GM12878 (cell line): ENCODE measurements around the gene DOC2B. TPM values are rescaled to one million over a fixed set of nuclear protein-coding genes. Genes with fewer than 3 reads are reported as not detected.

ENCODE experiments used
- ATAC-seq: fragments of 200-7000 bp; cut with Tn5 transposase; 3 replicates; pipeline ENCODE4 v1.9.1; 2020; ENCODE audit warnings: mild to moderate bottlenecking, moderate library complexity
- BruUV-seq: library from RNA; stranded (reverse); fragments of 400-500 nt; replicated peaks from 2 replicates; lab custom pipeline; 2021; lab: Mats Ljungman, UMichigan
- CTCF ChIA-PET: fragments of 300-600 bp; sonication (Branson Sonifier 250); formaldehyde crosslinking; extraction: SDS; loops from one replicate; lab custom pipeline; 2021; ENCODE audit warnings: inconsistent platforms; lab: Yijun Ruan, JAX
- POLR2A ChIA-PET: fragments of 350-600 bp; formaldehyde crosslinking; extraction: SDS; loops from one replicate; lab custom pipeline; 2021; ENCODE audit warnings: inconsistent platforms; lab: Charles Lee
- RAD21 ChIA-PET: fragments of 300-600 bp; sonication (Branson Sonifier 250); formaldehyde crosslinking; loops from one replicate; lab custom pipeline; 2023; ENCODE audit warnings: antibody characterized with exemption; ENCODE audit not compliant: unreplicated experiment; lab: Charles Lee
- SMC1A ChIA-PET: fragments of 300-600 bp; sonication (Branson Sonifier 250); formaldehyde crosslinking; loops from one replicate; lab custom pipeline; 2023; ENCODE audit not compliant: unreplicated experiment, uncharacterized antibody; lab: Charles Lee
- DNase-seq: peaks from one replicate; pipeline ENCODE4 v3.0.0-alpha.2; 2011; ENCODE audit warnings: low read depth, low spot score
- FAIRE-seq: peaks from 3 replicates; lab custom pipeline; 2011; peaks lifted over from hg19 to GRCh38; lab: Jason Lieb, UNC
- H2AFZ ChIP-seq: 2 replicates; pipeline ENCODE4 v1.6.0; 2011; ENCODE audit warnings: low read depth, low read length, control low read depth; ENCODE audit not compliant: control insufficient read depth
- H3K27ac ChIP-seq: 2 replicates; pipeline ENCODE4 v1.5.1; 2011; ENCODE audit warnings: control low read depth; ENCODE audit not compliant: control insufficient read depth, insufficient read depth
- H3K27me3 ChIP-seq, 2 experiments: replicated peaks in 1 of 2; 2 replicates each; pipeline versions ENCODE4 v1.6.0 to v1.6.1; 2011; ENCODE audit warnings: low read length in 1 of 2; ENCODE audit not compliant: control insufficient read depth in 2 of 2, insufficient read depth in 2 of 2
- H3K36me3 ChIP-seq, 2 experiments: 2 replicates each; pipeline ENCODE4 v1.5.1; 2011; ENCODE audit warnings: low read length in 1 of 2; ENCODE audit not compliant: control insufficient read depth in 2 of 2, insufficient read depth in 2 of 2
- H3K4me1 ChIP-seq: 2 replicates; pipeline ENCODE4 v1.6.1; 2011; ENCODE audit warnings: mild to moderate bottlenecking, low read length, moderate library complexity, mixed read lengths; ENCODE audit not compliant: control insufficient read depth, insufficient read depth
- H3K4me2 ChIP-seq: 2 replicates; pipeline ENCODE4 v1.6.0; 2011; ENCODE audit warnings: control low read depth; ENCODE audit not compliant: control insufficient read depth, insufficient read depth
- H3K4me3 ChIP-seq: fragments of 200-600 bp; sonication (generic); 2 replicates; pipeline ENCODE4 v1.5.1; 2016
- H3K79me2 ChIP-seq: 2 replicates; pipeline ENCODE4 v1.6.0; 2011; ENCODE audit warnings: low read length; ENCODE audit not compliant: control insufficient read depth, insufficient read depth
- H3K9ac ChIP-seq: 2 replicates; pipeline ENCODE4 v1.8.0; 2011; ENCODE audit warnings: low read length, control low read depth, mixed read lengths; ENCODE audit not compliant: control insufficient read depth, insufficient read depth
- H3K9me3 ChIP-seq: replicated peaks from 3 replicates; pipeline ENCODE4 v1.5.1; 2011; ENCODE audit warnings: mild to moderate bottlenecking, low read length; ENCODE audit not compliant: control insufficient read depth, insufficient read depth
- H4K20me1 ChIP-seq: 2 replicates; pipeline ENCODE4 v1.6.0; 2011; ENCODE audit not compliant: control insufficient read depth, insufficient read depth
- ATF2 ChIP-seq: IDR thresholded peaks from 2 replicates; pipeline ENCODE4 v1.6.1; 2012; ENCODE audit warnings: low read length, inconsistent platforms
- BACH1 ChIP-seq: fragments of 450-650 bp; IDR thresholded peaks from 2 replicates; pipeline ENCODE4 v1.6.1; 2017; ENCODE audit warnings: mild to moderate bottlenecking, borderline replicate concordance
- BHLHE40 ChIP-seq, 2 experiments: fragments of 450-650 bp in 1 of 2; IDR thresholded peaks; 2 replicates each; pipeline ENCODE4 v1.6.1; 2011 to 2017; ENCODE audit warnings: low read depth in 2 of 2, borderline replicate concordance in 1 of 2, improper control_type of control experiment in 1 of 2, low read length in 1 of 2, mild to moderate bottlenecking in 1 of 2
- CREM ChIP-seq: IDR thresholded peaks from 2 replicates; pipeline ENCODE4 v1.6.1; 2014; ENCODE audit warnings: antibody characterized with exemption, low read depth
- MTA3 ChIP-seq: IDR thresholded peaks from 2 replicates; pipeline ENCODE4 v1.6.1; 2012; ENCODE audit warnings: low read length, inconsistent platforms, borderline replicate concordance
- NFYA ChIP-seq: IDR thresholded peaks from 2 replicates; pipeline ENCODE4 v1.6.1; 2011; ENCODE audit warnings: low read depth, mild to moderate bottlenecking, low read length, improper control_type of control experiment, borderline replicate concordance
- POU2F2 ChIP-seq: IDR thresholded peaks from 3 replicates; pipeline ENCODE4 v1.6.1; 2011; ENCODE audit warnings: low read depth, mild to moderate bottlenecking, low read length, borderline replicate concordance
- PRDM15 ChIP-seq: fragments of 450-650 bp; formaldehyde crosslinking; IDR thresholded peaks from 2 replicates; pipeline ENCODE4 v1.4.0; 2020; ENCODE audit warnings: mild to moderate bottlenecking, moderate library complexity
- WGBS: methylation state at CpG from one replicate; pipeline ENCODE4 v1.1.6; 2016; ENCODE audit warnings: low lambda C conversion rate; ENCODE audit not compliant: insufficient replicate concordance, insufficient coverage; ENCODE audit errors: missing lambda C conversion rate; 5-methylcytosine and 5-hydroxymethylcytosine counted together
- in situ Hi-C: fragments of 300-500 bp; cut with MboI; formaldehyde crosslinking; loops from 9 replicates; pipeline ENCODE4 v1.14.3; 2018; ENCODE audit warnings: mixed read lengths
- intact Hi-C: fragments of 100-400 bp; cut with micrococcal nuclease; formaldehyde crosslinking; loops from one replicate; pipeline ENCODE4 v1.14.2; 2022; ENCODE audit not compliant: unreplicated experiment
- polyA plus RNA-seq, 11 experiments: library from polyadenylated mRNA; depleted of rRNA in 4 of 11; unstranded in 6 of 11; stranded (reverse) in 5 of 11; fragments of >200 nt; fragmentation: Nextera tagmentation in 4 of 11; fragmentation: Illumina TruSeq in 1 of 11; extraction: Ambion mirVana in 4 of 11; extraction: Trizol in 1 of 11; gene quantifications; 1 replicate in 1 of 11; 2 replicates in 10 of 11; pipeline versions ENCODE4 v1.2.1 to v1.2.3, GENCODE V29; 2011 to 2016; ENCODE audit warnings: inconsistent platforms in 2 of 11, missing spikeins in 2 of 11, low read depth in 1 of 11
- total RNA-seq, 4 experiments: library from RNA; depleted of rRNA in 3 of 4; stranded (reverse); fragments of >200 nt in 3 of 4; fragmentation: Illumina TruSeq in 1 of 4; extraction: Trizol in 1 of 4; gene quantifications; 2 replicates each; pipeline versions ENCODE4 v1.2.1 to v1.2.3, GENCODE V29; 2013 to 2021

The DOC2B gene
- total and polyA plus RNA-seq, 10 of the 15 experiments (the other 5 are each of a cell fraction or from before 2014, with no cell fraction given): not detected

GRCh38 chr17:179781-180380, 1.6 kb downstream of the DOC2B start:
- SMC1A ChIA-PET: no interaction called here
- Histone ChIP-seq H4K20me1 (no peaks in the 10 kb centered on the region), H3K9me3 (no peaks in the 10 kb centered on the region), H3K79me2 (no peaks in the 10 kb centered on the region), H3K4me3 (no peak overlapping the region), H3K36me3 (no peaks in the 10 kb centered on the region), H3K27ac (no peak overlapping the region), H3K27me3 (peaks cover 0 to 5% of the 10 kb centered on the region in 2 experiments; a peak in 3 of 4 replicates), H3K4me2 (no peak overlapping the region), H3K4me1 (no peaks in the 10 kb centered on the region), H3K9ac (no peak overlapping the region), H2AFZ (no peak overlapping the region)
- CTCF ChIA-PET: no interaction called here
- WGBS: 33% methylated on average over 29 of the region's 32 CpGs
- TF ChIP-seq NFYA (no peak), ATF2 (no peak)
- intact Hi-C loops: no loop called here
- RAD21 ChIA-PET: no interaction called here
- DNase-seq (no peak), ATAC-seq (no peak), FAIRE-seq (no peak)
- in situ Hi-C loops: no loop called here
- BruUV-seq: no TSS peak
- POLR2A ChIA-PET: no interaction called here

GRCh38 chr17:179066-179432, 2.4 kb downstream of the DOC2B start:
- H4K20me1 ChIP-seq: no peaks in the 10 kb centered on the region
- no peaks in the 10 kb centered on the region for H3K36me3 ChIP-seq
- no peaks in the 10 kb centered on the region for H3K79me2 ChIP-seq
- ATAC-seq (no peak), FAIRE-seq (no peak), DNase-seq (no peak)
- ChIA-PET RAD21 (no interaction called here), CTCF (no interaction called here), SMC1A (no interaction called here), POLR2A (interaction anchor here (0.6 kb wide), 1 partner anchor 17 kb away, joined by 3 read pairs; no protein-coding TSS in a partner anchor)
- no TSS peak for BruUV-seq
- H3K27me3 ChIP-seq: peaks cover 0 to 5% of the 10 kb centered on the region in 2 experiments; a peak in 3 of 4 replicates
- intact Hi-C loops: no loop called here
- H3K4me1 ChIP-seq: no peaks in the 10 kb centered on the region
- no peaks in the 10 kb centered on the region for H3K9me3 ChIP-seq
- H2AFZ ChIP-seq: no peak overlapping the region
- in situ Hi-C loops: no loop called here
- H3K4me3 ChIP-seq: no peak overlapping the region
- WGBS: 17% methylated on average over 5 of the region's 5 CpGs
- H3K27ac ChIP-seq: no peak overlapping the region
- H3K4me2 ChIP-seq: no peak overlapping the region
- H3K9ac ChIP-seq: no peak overlapping the region
- TF ChIP-seq POU2F2: no peak
- TF ChIP-seq CREM: no peak
- no peak for TF ChIP-seq BHLHE40 (IDR thresholded peaks at IDR 0.05; ENCODE audit: borderline replicate concordance in 1 of 2, low read depth in 2 of 2, low read length in 1 of 2)
- no peak for TF ChIP-seq BACH1
- TF ChIP-seq MTA3: no peak
- no peak for TF ChIP-seq PRDM15
